Thymus (tissue), 11 donors: ENCODE results near the gene RAB25. TPM values are rescaled to one million over a fixed set of nuclear protein-coding genes. Genes with fewer than 3 reads are reported as not detected.

Experiments
- DNase-seq, 9 donors: peaks; one replicate each; pipeline ENCODE4 v3.0.0-alpha.2; 2013; ENCODE audit warnings: low spot score in 9 of 9, low read depth in 6 of 9, missing footprints in 1 of 9
- H3K27ac ChIP-seq, 2 donors: one replicate each; pipeline ENCODE4 v1.5.1; 2013; ENCODE audit warnings: control low read depth in 1 of 2, low read depth in 1 of 2, low read length in 1 of 2, mild to moderate bottlenecking in 1 of 2, moderate library complexity in 1 of 2
- H3K27me3 ChIP-seq, 2 donors: one replicate each; pipeline ENCODE4 v1.5.1; 2013; ENCODE audit warnings: low read length in 1 of 2; ENCODE audit not compliant: control insufficient read depth in 2 of 2, insufficient read depth in 1 of 2
- H3K36me3 ChIP-seq, 2 donors: one replicate each; pipeline ENCODE4 v1.5.1; 2013; ENCODE audit warnings: low read length in 1 of 2, mild to moderate bottlenecking in 1 of 2, moderate library complexity in 1 of 2; ENCODE audit not compliant: control insufficient read depth in 2 of 2, insufficient read depth in 2 of 2
- H3K4me1 ChIP-seq, 2 donors: one replicate each; pipeline ENCODE4 v1.5.1; 2013; ENCODE audit warnings: low read length in 2 of 2; ENCODE audit not compliant: control insufficient read depth in 2 of 2, insufficient read depth in 2 of 2
- H3K4me3 ChIP-seq, 2 donors: one replicate each; pipeline ENCODE4 v1.5.1; 2013; ENCODE audit warnings: low read length in 2 of 2, control low read depth in 1 of 2, mild to moderate bottlenecking in 1 of 2
- H3K9me3 ChIP-seq, 2 donors: one replicate each; pipeline ENCODE4 v1.5.1; 2013; ENCODE audit warnings: low read length in 1 of 2, mild to moderate bottlenecking in 1 of 2; ENCODE audit not compliant: control insufficient read depth in 2 of 2, insufficient read depth in 1 of 2
- WGBS: extraction: QIAGEN DNeasy Blood & Tissue Kit; methylation state at CpG from one replicate; pipeline ENCODE4 v1.1.7; 2013; 5-methylcytosine and 5-hydroxymethylcytosine counted together
- polyA plus RNA-seq: library from polyadenylated mRNA; stranded (reverse); fragments of 200-250 nt; gene quantifications from one replicate; pipeline ENCODE4 v1.2.3, GENCODE V29; 2013
- total RNA-seq: library from RNA; stranded (reverse); fragments of 120-200 nt; gene quantifications from one replicate; pipeline ENCODE4 v1.2.4, GENCODE V29; 2013
- donor health status: healthy.

Gene RAB25
- total and polyA plus RNA-seq, 2 donors, result 17.6 to 43.1 TPM

DNA sequence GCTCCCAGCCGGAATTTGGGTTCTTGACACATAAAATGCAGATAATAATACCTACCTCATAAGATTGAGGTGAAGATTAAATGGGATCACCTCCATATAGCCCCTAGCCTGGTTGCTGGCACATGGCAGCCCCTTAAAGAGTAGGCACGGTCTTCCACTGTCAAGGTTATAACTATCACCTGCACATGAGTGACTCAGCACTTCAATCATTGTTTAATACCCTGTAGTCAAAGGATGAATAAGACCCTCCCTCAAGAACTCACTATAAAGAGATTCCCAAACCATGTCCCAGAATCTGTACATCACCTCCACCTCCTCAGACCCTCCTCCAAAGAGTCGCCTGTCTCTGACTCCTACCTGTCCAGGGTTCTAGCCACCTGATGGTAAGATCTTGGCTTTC lies 47.1 kb downstream of the RAB25 start:
- H3K27ac ChIP-seq, result no peak overlapping the region
- H3K4me3 ChIP-seq, result no peak overlapping the region
- peaks cover 0 to 42% of the 10 kb centered on the region in 2 donors for H3K4me1 ChIP-seq
- no peak for DNase-seq
- H3K9me3 ChIP-seq, result no peaks in the 10 kb centered on the region
- 92% methylated on average over 3 of the region's 3 CpGs for WGBS
- H3K36me3 ChIP-seq, result no peaks in the 10 kb centered on the region
- peaks cover 6 to 83% of the 10 kb centered on the region in 2 donors for H3K27me3 ChIP-seq

DNA sequence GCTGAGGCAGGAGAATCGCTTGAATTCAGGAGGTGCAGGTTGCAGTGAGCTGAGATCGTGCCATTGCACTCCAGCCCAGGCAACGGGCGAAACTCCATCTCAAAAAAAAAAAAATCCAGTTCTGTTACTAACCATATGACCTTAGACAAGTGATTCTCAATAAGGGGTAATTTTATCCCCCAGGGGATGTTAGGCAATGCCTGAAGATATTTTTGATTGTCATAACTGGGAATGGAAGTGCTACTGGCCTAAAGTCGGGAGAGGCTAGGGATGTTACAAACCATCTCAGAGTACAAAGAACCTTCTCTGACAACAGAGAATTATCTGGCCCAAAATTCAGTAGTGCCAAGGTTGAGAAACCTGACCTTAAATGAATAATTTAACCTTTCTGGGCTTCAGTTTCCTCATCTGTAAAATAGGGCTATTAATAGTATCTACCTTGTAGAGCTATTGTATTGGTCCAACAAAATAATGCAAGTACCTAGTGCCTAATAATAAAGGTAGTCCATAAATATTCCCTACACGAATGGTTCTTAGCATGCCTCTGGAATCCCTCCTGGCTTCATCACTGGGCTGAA lies 47.8 kb downstream of the RAB25 start:
- no peaks in the 10 kb centered on the region for H3K36me3 ChIP-seq
- H3K4me3 ChIP-seq, result no peak overlapping the region
- peaks cover 12 to 83% of the 10 kb centered on the region in 2 donors for H3K27me3 ChIP-seq
- H3K4me1 ChIP-seq, result peaks cover 0 to 37% of the 10 kb centered on the region in 2 donors
- no peak for DNase-seq
- H3K27ac ChIP-seq, result no peak overlapping the region
- 96% methylated on average over 6 of the region's 6 CpGs for WGBS
- H3K9me3 ChIP-seq, result no peaks in the 10 kb centered on the region

GRCh38 chr1:156110252-156110651 lies 49.3 kb downstream of the RAB25 start:
- Histone ChIP-seq H3K4me1 (peaks cover 0 to 31% of the 10 kb centered on the region in 2 donors), H3K27me3 (peaks cover 26 to 83% of the 10 kb centered on the region in 2 donors), H3K36me3 (no peaks in the 10 kb centered on the region), H3K4me3 (no peak overlapping the region), H3K9me3 (no peaks in the 10 kb centered on the region), H3K27ac (no peak overlapping the region)
- 95% methylated on average over 2 of the region's 2 CpGs for WGBS
- no peak for DNase-seq

- DNase-seq, result no peak
- Histone ChIP-seq H3K9me3 (no peaks in the 10 kb centered on the region), H3K36me3 (no peaks in the 10 kb centered on the region), H3K27me3 (peaks cover 38 to 83% of the 10 kb centered on the region in 2 donors), H3K4me1 (peaks cover 0 to 21% of the 10 kb centered on the region in 2 donors), H3K4me3 (no peak overlapping the region), H3K27ac (no peak overlapping the region)
- WGBS, result 93% methylated on average over 4 of the region's 4 CpGs
These were observed 50.5 kb downstream of the RAB25 start for GRCh38 chr1:156111355-156111962.

DNA sequence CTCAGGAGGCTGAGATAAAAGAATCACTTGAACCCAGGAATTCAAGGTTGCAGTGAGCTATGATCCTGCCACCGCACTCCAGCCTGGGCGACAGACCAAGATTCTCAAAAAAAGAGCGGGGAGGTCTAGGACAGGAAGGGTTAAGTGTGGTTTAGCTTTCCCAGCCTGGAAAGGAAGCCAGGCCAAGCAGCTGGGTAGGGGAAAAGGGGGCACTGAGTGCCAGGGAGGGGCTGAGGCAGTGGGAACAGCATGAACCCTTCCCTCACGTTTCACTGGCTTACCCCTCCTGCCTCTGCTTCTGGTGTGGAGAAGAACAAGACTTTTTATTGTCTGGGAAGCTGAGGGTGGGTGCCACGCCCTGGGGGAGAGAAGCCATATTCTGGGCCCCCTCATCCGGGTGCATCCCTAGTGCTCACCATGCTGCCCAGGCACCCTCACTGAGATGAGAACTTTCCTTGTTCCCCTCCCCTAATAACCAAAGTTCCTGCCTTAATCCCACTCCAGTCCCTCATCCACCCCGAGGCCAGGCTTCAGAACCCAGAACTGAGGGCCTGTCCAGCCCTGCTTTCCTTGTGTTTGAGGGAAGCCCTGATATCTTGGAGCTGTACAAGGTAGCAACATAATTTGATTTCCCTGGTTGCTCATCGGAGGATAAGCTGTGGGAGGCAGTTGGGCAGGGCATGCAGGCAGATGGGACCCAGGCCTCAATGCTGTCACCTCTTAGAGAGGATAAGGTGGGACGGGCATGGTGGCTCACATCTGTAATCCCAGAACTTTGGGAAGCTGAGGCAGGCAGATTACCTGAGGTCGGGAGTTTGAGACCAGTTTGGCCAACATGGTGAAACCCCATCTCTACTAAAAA lies 51.5 kb downstream of the RAB25 start:
- Histone ChIP-seq H3K36me3 (no peaks in the 10 kb centered on the region), H3K4me1 (peaks cover 0 to 11% of the 10 kb centered on the region in 2 donors), H3K27ac (no peak overlapping the region), H3K9me3 (no peaks in the 10 kb centered on the region), H3K4me3 (no peak overlapping the region), H3K27me3 (peaks cover 39 to 82% of the 10 kb centered on the region in 2 donors)
- 85% methylated on average over 10 of the region's 10 CpGs for WGBS
- DNase-seq, result no peak

GRCh38 chr1:156113282-156113950 lies 52.5 kb downstream of the RAB25 start:
- peaks cover 0 to 11% of the 10 kb centered on the region in 2 donors for H3K4me1 ChIP-seq
- H3K27me3 ChIP-seq, result peaks cover 40 to 87% of the 10 kb centered on the region in 2 donors

DNA sequence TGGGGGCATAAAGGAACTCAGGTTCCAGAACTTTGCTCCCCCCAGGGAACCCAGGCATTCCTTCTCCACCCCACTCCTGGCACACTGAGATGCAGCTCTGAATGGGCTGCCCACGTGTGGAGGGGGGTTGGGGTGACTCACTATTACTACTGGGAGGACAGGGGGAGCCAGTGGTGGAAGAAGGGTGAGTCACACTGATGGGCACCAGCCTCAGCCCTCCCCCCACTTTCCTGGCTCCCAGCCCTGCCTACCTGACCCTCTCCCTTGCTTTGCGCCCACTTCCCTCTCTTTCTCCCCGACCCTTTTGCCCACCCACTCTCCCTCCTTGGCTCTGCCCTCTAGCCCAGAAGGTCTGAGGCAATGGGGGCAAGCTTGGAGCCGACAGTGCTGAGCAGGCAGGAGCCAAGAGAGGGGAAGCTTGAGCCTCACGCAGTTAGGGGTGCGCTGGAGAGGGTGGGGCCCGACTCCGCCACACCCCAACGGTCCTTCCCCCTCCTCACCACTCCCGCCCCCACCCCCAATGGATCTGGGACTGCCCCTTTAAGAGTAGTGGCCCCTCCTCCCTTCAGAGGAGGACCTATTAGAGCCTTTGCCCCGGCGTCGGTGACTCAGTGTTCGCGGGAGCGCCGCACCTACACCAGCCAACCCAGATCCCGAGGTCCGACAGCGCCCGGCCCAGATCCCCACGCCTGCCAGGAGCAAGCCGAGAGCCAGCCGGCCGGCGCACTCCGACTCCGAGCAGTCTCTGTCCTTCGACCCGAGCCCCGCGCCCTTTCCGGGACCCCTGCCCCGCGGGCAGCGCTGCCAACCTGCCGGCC lies 53.4 kb downstream of the RAB25 start, which contains the start of gene LMNA:
LMNA (plus strand) TSS at position 611 of the 818 bp plus-strand sequence. CDS start 208 bp downstream, outside the sequence.
- no peaks in the 10 kb centered on the region for H3K36me3 ChIP-seq
- WGBS, result 2% methylated on average over 37 of the region's 37 CpGs
- peak within 1 kb of the TSS; percentile 47 for H3K4me3 ChIP-seq
- H3K4me1 ChIP-seq, result peaks cover 0 to 11% of the 10 kb centered on the region in 2 donors
- H3K27me3 ChIP-seq, result peaks cover 39 to 82% of the 10 kb centered on the region in 2 donors
- no peak for DNase-seq
- peak within 1 kb of the TSS; percentile 58 to 80 for H3K27ac ChIP-seq
- no peaks in the 10 kb centered on the region for H3K9me3 ChIP-seq

More at GRCh38 chr1:156113282-156113950, 52.5 kb downstream of the RAB25 start:
- Histone ChIP-seq H3K4me3 (no peak overlapping the region), H3K27ac (peak overlapping the region in 1 of 2 donors; percentile 58), H3K9me3 (no peaks in the 10 kb centered on the region), H3K36me3 (no peaks in the 10 kb centered on the region)
- WGBS, result 91% methylated on average over 4 of the region's 4 CpGs
- DNase-seq, result no peak

DNA sequence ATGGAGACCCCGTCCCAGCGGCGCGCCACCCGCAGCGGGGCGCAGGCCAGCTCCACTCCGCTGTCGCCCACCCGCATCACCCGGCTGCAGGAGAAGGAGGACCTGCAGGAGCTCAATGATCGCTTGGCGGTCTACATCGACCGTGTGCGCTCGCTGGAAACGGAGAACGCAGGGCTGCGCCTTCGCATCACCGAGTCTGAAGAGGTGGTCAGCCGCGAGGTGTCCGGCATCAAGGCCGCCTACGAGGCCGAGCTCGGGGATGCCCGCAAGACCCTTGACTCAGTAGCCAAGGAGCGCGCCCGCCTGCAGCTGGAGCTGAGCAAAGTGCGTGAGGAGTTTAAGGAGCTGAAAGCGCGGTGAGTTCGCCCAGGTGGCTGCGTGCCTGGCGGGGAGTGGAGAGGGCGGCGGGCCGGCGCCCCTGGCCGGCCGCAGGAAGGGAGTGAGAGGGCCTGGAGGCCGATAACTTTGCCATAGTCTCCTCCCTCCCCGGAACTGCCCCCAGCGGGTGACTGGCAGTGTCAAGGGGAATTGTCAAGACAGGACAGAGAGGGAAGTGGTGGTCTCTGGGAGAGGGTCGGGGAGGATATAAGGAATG lies 54.1 kb downstream of the RAB25 start:
- Histone ChIP-seq H3K27ac (peak overlapping the region; percentile 33 to 80), H3K4me1 (peaks cover 0 to 12% of the 10 kb centered on the region in 2 donors), H3K27me3 (peaks cover 39 to 87% of the 10 kb centered on the region in 2 donors), H3K9me3 (no peaks in the 10 kb centered on the region), H3K4me3 (peak overlapping the region; percentile 47), H3K36me3 (no peaks in the 10 kb centered on the region)
- WGBS, result 1% methylated on average over 49 of the region's 49 CpGs
- no peak for DNase-seq
